Stimulated activated CD8-positive, alpha-beta memory T cell treated with anti-CD3 and anti-CD28 coated beads, Interleukin-15, amount 100 ng/mL, for 24 hours (primary cell): Measurements from ENCODE around the gene KRTAP10-11.
"Not testable (repeated sequence)": the region's sequence is repeated elsewhere in the genome, so short reads cannot be mapped to it uniquely, and the experiment has no call there.

Experiments
- DNase-seq: peaks from one replicate; pipeline ENCODE4 v3.0.0-alpha.2; 2020; ENCODE audit warnings: low read depth

Gene KRTAP10-11

GRCh38 chr21:44638506-44639330 is 7.5 kb upstream of the KRTAP10-11 start:
- DNase-seq, result not testable (repeated sequence)

DNA sequence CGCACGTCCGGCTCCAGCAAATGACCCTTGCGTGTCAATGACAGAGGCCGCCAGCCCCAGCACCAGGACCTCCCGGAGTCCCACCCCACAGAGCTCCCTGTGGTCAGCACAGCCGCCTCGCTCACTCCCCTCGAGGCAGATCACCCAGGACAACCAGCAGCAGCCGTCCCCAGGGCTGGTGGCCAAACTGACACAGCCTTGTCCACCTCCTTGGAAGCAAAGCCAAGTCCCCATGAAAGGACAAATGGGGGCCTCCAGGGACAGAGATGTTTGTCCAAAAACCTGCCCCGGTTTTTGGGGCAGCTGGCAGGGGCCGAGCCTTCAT is 6.9 kb upstream of the KRTAP10-11 start:
- DNase-seq, result no peak

DNA sequence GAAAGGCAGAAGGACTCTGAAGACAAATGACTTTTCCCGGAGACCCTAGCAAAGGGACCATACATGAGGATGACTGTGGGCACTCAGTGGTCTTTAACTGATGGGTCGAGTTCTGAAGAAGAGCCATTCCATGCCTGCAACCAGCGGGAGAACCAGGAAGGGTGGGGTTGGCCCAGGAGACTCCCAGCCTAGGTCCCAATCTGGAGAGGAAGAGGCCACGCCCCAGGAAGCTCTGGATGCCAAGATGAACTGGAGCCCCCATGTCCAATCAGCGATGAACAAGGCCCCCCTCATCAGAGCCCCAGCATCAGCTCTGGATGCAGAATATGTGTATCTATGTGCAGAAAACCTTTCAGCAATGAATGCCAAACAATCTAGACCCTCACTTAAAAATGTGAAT is 5.5 kb upstream of the KRTAP10-11 start:
- DNase-seq, result no peak

DNA sequence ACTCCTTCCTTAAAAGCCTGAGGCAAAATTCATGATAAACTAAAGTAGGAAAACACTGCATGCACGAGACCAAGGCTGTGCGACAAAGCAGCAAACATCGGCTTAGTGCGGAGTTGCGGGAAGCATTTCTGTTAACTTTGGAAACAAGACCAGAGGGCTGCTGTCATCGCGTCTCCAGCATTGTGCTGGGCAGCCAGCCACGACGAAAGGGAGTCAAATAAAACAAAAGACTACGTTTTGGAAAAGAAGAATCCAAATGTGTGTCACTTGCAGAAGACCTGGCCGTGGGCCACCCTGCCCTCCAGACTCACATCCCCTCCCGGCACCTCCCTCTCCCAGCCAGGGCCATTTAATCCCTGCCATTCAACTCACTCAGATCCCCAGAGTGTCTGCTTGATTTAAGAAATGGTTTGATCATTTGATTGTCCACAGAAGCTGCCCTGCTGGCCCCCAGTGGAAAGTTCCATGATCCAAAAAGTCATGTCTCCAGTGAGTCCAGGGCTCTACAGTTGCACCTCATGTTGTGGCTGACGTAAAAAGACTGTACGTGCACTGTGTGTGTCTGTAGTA is 2.4 kb upstream of the KRTAP10-11 start:
- DNase-seq, result no peak

- no peak for DNase-seq
These were observed 1.3 kb upstream of the KRTAP10-11 start for GRCh38 chr21:44644878-44645277.

DNA sequence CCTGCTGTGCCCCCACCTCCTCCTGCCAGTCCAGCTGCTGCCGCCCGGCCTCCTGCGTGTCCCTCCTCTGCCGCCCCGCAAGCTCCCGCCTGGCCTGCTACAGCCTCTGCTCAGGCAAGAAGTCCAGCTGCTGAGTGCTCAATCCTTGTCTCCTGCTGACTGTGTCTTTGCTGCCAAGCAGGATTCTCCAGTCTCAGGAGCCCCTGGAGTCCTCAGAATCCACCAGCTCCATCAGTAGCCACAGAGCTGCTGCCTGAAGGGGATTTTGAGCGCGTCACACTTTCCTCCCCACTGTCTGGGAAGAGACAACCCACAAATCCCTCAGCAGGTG is 973 bp downstream of the KRTAP10-11 start:
- no peak for DNase-seq

DNA sequence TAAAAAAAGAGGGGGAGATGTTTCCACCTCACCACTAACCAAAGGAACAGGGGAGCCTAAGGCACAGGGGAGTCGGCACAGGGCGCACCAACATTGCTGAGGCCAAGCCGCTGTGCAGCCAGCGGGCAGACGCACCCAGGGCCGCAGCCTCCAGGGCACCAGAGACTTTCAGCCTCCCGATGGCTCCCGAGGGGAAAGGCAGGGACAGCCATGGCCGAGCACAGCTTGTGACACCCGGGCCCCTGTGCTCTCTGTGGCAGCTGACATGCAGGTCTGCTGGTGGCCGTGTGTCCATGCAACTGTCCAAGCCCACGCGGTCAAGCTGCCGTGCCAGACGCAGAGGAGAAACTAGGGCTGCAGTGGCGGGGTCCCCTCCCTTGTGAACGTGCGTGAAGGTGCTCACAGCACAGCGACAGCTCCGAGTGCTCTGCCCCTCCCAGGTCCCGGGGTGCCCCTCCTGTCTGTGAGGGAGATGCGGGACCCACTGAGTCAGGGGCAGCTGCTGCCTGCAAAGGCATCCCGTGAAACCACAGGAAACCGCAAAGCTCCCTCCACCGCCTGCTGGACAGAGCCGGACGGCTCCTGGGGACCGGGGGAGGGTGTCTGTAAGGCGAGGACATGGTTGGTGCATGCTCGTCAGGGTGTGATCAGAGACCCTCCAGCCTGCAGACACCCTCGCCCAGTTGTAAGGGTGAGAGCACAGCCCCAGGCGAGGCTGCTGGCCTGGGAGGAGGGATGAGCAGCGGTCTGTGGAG is 2.5 kb downstream of the KRTAP10-11 start:
- DNase-seq, result no peak

DNA sequence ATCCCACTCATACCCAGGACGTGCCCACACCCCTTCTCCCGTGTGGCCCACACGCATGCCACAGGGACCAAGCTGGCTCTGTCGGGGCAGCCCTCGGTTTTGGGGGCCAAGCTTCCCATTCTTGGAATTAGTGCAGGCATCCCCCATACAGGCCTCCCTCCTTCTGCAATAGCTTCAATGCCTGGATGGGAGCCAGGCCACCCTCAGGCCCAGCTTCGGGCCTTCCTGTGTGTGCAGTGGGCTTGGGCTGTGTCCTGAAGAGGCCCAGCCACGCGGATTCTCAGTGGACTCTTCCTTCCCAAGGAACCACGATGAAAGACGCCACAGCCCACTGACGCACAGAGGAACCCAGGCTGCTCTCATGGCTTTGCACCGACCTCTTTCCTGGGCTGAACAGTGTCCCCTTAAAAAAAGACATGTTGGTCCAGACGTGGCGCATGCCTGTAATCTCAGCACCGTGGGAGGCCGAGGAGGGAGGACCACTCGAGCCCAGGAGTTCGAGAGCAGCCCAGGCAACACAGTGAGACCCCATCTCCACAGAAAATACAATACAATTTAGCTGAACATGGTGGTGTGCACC is 3.4 kb downstream of the KRTAP10-11 start:
- DNase-seq, result no peak

GRCh38 chr21:44650265-44650972 is 4.2 kb downstream of the KRTAP10-11 start:
- no peak for DNase-seq

DNA sequence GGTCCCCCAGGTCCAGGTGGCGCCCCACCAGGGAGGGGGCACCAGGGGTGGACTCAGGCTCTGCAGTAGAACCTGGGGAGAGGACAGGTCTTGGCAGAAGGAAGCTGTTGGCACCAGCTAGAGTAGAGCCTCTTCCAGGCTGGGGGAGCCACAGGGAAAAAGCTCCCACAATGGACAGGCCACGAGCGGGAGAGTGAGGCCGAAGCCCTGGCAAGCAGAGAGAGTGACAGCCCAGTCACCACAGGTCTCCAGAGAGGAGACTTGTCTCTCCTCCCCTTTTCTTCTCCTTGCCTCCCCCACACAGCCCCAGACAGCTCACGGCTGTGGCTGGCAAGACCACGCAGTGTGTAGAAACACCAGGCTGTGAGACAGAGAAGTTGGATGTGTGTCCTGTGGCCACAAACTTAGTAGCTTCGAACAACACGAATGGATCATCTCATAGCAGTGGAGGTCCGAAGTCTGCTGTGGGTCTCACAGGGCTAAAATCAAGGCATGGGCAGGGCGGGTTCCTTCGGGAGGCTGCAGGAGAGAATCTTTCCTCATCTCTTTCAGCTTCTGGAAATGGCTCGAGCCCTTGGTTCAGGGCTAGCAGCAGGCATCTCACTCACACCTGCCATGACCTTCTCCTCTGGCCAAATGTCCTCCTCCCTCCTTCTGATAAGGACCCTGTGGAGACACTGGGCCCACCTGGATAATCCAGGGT is 4.9 kb downstream of the KRTAP10-11 start:
- DNase-seq, result no peak

GRCh38 chr21:44653123-44653522 is 6.9 kb downstream of the KRTAP10-11 start:
- no peak for DNase-seq

DNA sequence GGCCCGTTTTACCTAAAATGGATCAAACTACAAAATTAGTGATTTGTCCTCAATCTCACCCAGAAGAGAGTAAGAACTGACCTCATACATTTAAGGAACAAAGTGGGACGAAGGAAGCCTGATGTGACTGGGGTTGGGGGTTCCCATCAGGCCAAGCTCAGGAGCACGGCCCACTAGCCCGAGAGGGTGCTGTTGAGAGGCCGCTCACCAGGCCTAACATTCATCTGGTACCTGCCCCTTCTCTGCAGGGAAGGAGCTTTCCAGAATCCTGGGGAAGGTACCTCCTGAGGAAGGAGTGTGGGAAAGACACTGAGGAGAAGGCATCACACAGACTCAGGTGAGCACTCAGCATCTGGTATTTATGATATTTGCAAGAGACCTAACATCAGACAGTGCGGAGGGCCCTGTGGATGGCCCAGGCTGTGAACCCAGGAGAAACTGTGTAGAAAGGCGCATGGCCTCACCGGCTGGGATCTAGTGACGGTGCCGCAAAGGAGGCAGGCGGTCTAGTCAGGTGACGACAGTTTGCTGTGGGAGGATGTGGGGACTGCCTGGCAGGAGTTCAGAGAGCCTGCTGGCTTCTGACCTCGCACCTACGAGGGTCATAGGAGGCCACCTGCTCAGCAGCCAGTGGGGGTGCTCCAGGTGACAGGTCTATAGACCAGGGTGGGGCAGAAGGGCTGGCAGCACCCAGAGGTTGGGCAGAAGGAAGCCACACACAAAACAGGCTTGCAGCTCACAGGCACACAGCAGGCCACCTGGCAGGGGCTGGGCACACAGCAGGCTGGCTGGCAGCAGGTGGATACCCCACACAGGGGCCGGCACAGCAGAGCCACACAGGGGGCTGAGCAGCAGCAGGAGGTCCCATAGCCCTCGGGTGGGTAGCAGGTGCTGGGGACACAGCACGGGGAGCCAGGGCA is 7.7 kb downstream of the KRTAP10-11 start:
- no peak for DNase-seq

- DNase-seq, result no peak
These were observed 8.5 kb downstream of the KRTAP10-11 start, which contains the start of gene KRTAP12-4 for GRCh38 chr21:44654576-44655175. Gene KRTAP12-4, minus strand, starts transcription at chr21:44654659. Its CDS starts 45 bp downstream, at chr21:44654614.

DNA sequence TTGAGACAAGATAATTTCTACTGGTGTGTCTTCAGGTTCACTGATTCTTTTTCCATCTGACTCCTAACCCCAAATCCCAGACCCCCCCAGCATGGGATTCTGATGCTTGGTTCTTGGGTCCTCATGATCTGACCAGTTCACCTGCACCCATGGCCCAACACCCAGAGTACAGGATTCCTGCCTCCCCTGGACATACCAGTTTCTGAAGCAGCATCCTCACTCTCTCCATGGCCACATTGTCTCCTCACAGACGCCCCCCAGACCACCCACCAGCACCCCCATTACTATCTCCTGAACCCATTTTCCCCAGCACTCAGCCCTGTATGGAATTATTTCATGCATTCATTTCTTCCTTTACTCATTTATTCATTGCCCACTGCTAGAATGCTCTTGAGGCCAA is 10.7 kb downstream of the KRTAP10-11 start:
- DNase-seq, result no peak

GRCh38 chr21:44657635-44658540 is 11.7 kb downstream of the KRTAP10-11 start, which contains the start of gene KRTAP12-3:
Gene KRTAP12-3, plus strand, starts transcription at chr21:44657932. Its CDS starts 48 bp downstream, at chr21:44657980.
- DNase-seq, result no peak

GRCh38 chr21:44658541-44658910 is 12.3 kb downstream of the KRTAP10-11 start:
- DNase-seq, result no peak

GRCh38 chr21:44658913-44659595 is 12.8 kb downstream of the KRTAP10-11 start:
- no peak for DNase-seq

DNA sequence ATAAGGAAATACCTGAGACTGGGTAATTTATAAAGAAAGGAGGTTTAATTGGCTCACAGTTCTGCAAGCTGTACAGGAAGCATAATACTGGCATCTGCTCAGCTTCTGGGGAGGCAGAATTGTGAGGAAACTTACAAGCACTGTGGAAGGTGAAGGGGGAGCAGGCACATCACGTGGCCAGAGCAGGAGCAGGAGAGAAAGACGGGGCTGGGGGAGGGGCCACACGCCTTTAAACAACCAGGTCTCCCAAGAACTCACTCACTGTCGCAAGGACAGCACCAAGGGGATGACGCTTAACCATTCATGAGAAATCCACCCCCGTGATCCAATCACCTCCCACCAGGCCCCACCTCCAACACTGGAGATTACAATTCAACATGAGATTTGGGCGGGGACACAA is 15.4 kb downstream of the KRTAP10-11 start:
- not testable (repeated sequence) for DNase-seq
